HuH-7 (cell line): ENCODE data around the gene ATF6.

Experiments
- DNase-seq: peaks from one replicate; pipeline ENCODE4 v3.0.0; 2011; ENCODE audit warnings: low spot score

The ATF6 gene

GRCh38 chr1:162003061-162003829 lies 237.1 kb downstream of the ATF6 start:
- DNase-seq, result no peak

- no peak for DNase-seq
Measured at GRCh38 chr1:162003830-162004215, 237.7 kb downstream of the ATF6 start.

GRCh38 chr1:162004441-162004950 lies 238.4 kb downstream of the ATF6 start:
- DNase-seq, result no peak

- DNase-seq, result no peak
Measured at GRCh38 chr1:162006081-162006480, 240.0 kb downstream of the ATF6 start.

GRCh38 chr1:162007466-162007865 lies 241.3 kb downstream of the ATF6 start:
- DNase-seq, result no peak

- no peak for DNase-seq
Measured at GRCh38 chr1:162008799-162009198, 242.7 kb downstream of the ATF6 start.

GRCh38 chr1:162009501-162010174 lies 243.5 kb downstream of the ATF6 start:
- no peak for DNase-seq

GRCh38 chr1:162010175-162010506 lies 244.0 kb downstream of the ATF6 start:
- no peak for DNase-seq

GRCh38 chr1:162011337-162012012 lies 245.4 kb downstream of the ATF6 start:
- no peak for DNase-seq

- DNase-seq, result no peak
Measured at GRCh38 chr1:162013289-162013688, 247.2 kb downstream of the ATF6 start.
